GM18951 (cell line): ENCODE data around the gene LIPG.
"Not testable (repeated sequence)": the region's sequence is repeated elsewhere in the genome, so short reads cannot be mapped to it uniquely, and the experiment has no call there.

Experiments
- POLR2A ChIP-seq: IDR thresholded peaks from 4 replicates; pipeline ENCODE4 v1.6.1; 2011; ENCODE audit warnings: mild to moderate bottlenecking; ENCODE audit not compliant: insufficient read length, insufficient read depth; ENCODE audit errors: extremely low read depth
- in situ Hi-C: fragments of 300-500 bp; cut with MboI; formaldehyde crosslinking; loops from one replicate; pipeline ENCODE4 v1.12.0; 2022; ENCODE audit warnings: low sequenced_read_pairs, mixed read lengths, inconsistent platforms; ENCODE audit not compliant: unreplicated experiment

LIPG gene

GRCh38 chr18:49558356-49558755 is 3.5 kb upstream of the LIPG start:
- in situ Hi-C loops = no loop called here
- no peak for TF ChIP-seq POLR2A

- in situ Hi-C loops = not testable (repeated sequence)
Observed at GRCh38 chr18:49559326-49559931, 2.4 kb upstream of the LIPG start.

GRCh38 chr18:49560277-49560623 is 1.6 kb upstream of the LIPG start:
- no peak for TF ChIP-seq POLR2A
- in situ Hi-C loops = no loop called here

- in situ Hi-C loops = no loop called here
- TF ChIP-seq POLR2A = no peak
Observed at GRCh38 chr18:49560624-49561288, 1.1 kb upstream of the LIPG start.

- in situ Hi-C loops = no loop called here
- TF ChIP-seq POLR2A = no peak
Observed at GRCh38 chr18:49562481-49563129, 748 bp downstream of the LIPG start.

- TF ChIP-seq POLR2A = no peak
- in situ Hi-C loops = no loop called here
Observed at GRCh38 chr18:49563130-49563540, 1.3 kb downstream of the LIPG start.

GRCh38 chr18:49563701-49564517 is 2.1 kb downstream of the LIPG start:
- in situ Hi-C loops = no loop called here

GRCh38 chr18:49564518-49564834 is 2.6 kb downstream of the LIPG start:
- in situ Hi-C loops = no loop called here

More at GRCh38 chr18:49563701-49564517, 2.1 kb downstream of the LIPG start:
- TF ChIP-seq POLR2A = no peak

GRCh38 chr18:49565101-49565500 is 3.2 kb downstream of the LIPG start:
- in situ Hi-C loops = no loop called here
- no peak for TF ChIP-seq POLR2A

More at GRCh38 chr18:49564518-49564834, 2.6 kb downstream of the LIPG start:
- no peak for TF ChIP-seq POLR2A

- in situ Hi-C loops = no loop called here
Observed at GRCh38 chr18:49565612-49566011, 3.8 kb downstream of the LIPG start.

GRCh38 chr18:49566217-49566770 is 4.4 kb downstream of the LIPG start:
- no peak for TF ChIP-seq POLR2A
- in situ Hi-C loops = no loop called here

More at GRCh38 chr18:49565612-49566011, 3.8 kb downstream of the LIPG start:
- TF ChIP-seq POLR2A = no peak

GRCh38 chr18:49566985-49567384 is 5.1 kb downstream of the LIPG start:
- in situ Hi-C loops = no loop called here
- no peak for TF ChIP-seq POLR2A

- in situ Hi-C loops = no loop called here
- no peak for TF ChIP-seq POLR2A
Observed at GRCh38 chr18:49569724-49570123, 7.9 kb downstream of the LIPG start.

- no peak for TF ChIP-seq POLR2A
- in situ Hi-C loops = no loop called here
Observed at GRCh38 chr18:49570836-49571235, 9.0 kb downstream of the LIPG start.
